Common myeloid progenitor, CD34-positive (primary cell): Measurements from ENCODE around the gene MLX. TPM values are rescaled to one million over a fixed set of nuclear protein-coding genes. Genes with fewer than 3 reads are reported as not detected.

Experiments
- CTCF ChIA-PET: fragments of 350-600 bp; sonication (Branson Sonifier 250); formaldehyde crosslinking; loops from one replicate; lab custom pipeline; 2021; ENCODE audit warnings: antibody characterized with exemption; lab: Charles Lee
- POLR2A ChIA-PET: fragments of 350-600 bp; sonication (Branson Sonifier 250); formaldehyde crosslinking; loops from one replicate; lab custom pipeline; 2021; ENCODE audit warnings: antibody characterized with exemption; lab: Charles Lee
- DNase-seq, 3 donors: peaks; one replicate each; pipeline versions ENCODE4 v3.0.0 to v3.0.0-alpha.2; 2013
- H3K27ac ChIP-seq, 2 experiments: 1 replicate in 1 of 2; 2 replicates in 1 of 2; pipeline ENCODE4 v1.7.0; 2013; ENCODE audit warnings: inconsistent platforms in 2 of 2, low read length in 2 of 2, mild to moderate bottlenecking in 2 of 2, low read depth in 1 of 2, moderate library complexity in 1 of 2; ENCODE audit not compliant: severe bottlenecking in 2 of 2, insufficient read depth in 1 of 2, poor library complexity in 1 of 2
- H3K27me3 ChIP-seq, 5 experiments: replicated peaks in 2 of 5; 1 replicate in 3 of 5; 2 replicates in 2 of 5; pipeline versions ENCODE4 v1.6.1 to v1.7.0; 2013; ENCODE audit warnings: low read length in 4 of 5, mild to moderate bottlenecking in 2 of 5, moderate library complexity in 2 of 5, inconsistent platforms in 1 of 5; ENCODE audit not compliant: insufficient read depth in 5 of 5, control insufficient read depth in 4 of 5
- H3K36me3 ChIP-seq, 4 experiments: 1 replicate in 2 of 4; 2 replicates in 2 of 4; pipeline versions ENCODE4 v1.6.1 to v1.7.0; 2013; ENCODE audit warnings: low read length in 3 of 4, control low read depth in 1 of 4, mild to moderate bottlenecking in 1 of 4; ENCODE audit not compliant: control insufficient read depth in 4 of 4, insufficient read depth in 4 of 4
- H3K4me1 ChIP-seq, 4 experiments: 1 replicate in 3 of 4; 2 replicates in 1 of 4; pipeline versions ENCODE4 v1.6.1 to v1.7.1; 2013; ENCODE audit warnings: low read length in 3 of 4, mild to moderate bottlenecking in 3 of 4, control low read depth in 1 of 4, inconsistent platforms in 1 of 4, moderate library complexity in 1 of 4; ENCODE audit not compliant: control insufficient read depth in 4 of 4, insufficient read depth in 4 of 4; ENCODE audit errors: control extremely low read depth in 1 of 4
- H3K4me3 ChIP-seq, 7 experiments: 1 replicate in 4 of 7; 2 replicates in 3 of 7; pipeline versions ENCODE4 v1.5.1 to v1.7.0; 2013; ENCODE audit warnings: mild to moderate bottlenecking in 7 of 7, low read length in 6 of 7, moderate library complexity in 6 of 7, inconsistent platforms in 2 of 7, low read depth in 2 of 7, control low read depth in 1 of 7; ENCODE audit not compliant: insufficient read depth in 4 of 7, control insufficient read depth in 1 of 7; ENCODE audit errors: extremely low read depth in 1 of 7
- H3K9me3 ChIP-seq, 5 experiments: 1 replicate in 4 of 5; 2 replicates in 1 of 5; pipeline versions ENCODE4 v1.6.1 to v1.7.1; 2013; ENCODE audit warnings: low read length in 4 of 5, mild to moderate bottlenecking in 2 of 5, inconsistent platforms in 1 of 5, low read depth in 1 of 5, moderate library complexity in 1 of 5; ENCODE audit not compliant: control insufficient read depth in 4 of 5, insufficient read depth in 2 of 5; ENCODE audit errors: control extremely low read depth in 1 of 5
- WGBS: methylation state at CpG from one replicate; pipeline ENCODE4 v1.1.5; 2013; ENCODE audit not compliant: insufficient coverage; 5-methylcytosine and 5-hydroxymethylcytosine counted together
- polyA plus RNA-seq: library from polyadenylated mRNA; unstranded; fragments of 120-200 nt; gene quantifications from one replicate; pipeline ENCODE4 v1.2.1, GENCODE V29; 2013

Gene MLX, protein sequence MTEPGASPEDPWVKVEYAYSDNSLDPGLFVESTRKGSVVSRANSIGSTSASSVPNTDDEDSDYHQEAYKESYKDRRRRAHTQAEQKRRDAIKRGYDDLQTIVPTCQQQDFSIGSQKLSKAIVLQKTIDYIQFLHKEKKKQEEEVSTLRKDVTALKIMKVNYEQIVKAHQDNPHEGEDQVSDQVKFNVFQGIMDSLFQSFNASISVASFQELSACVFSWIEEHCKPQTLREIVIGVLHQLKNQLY
- polyA plus RNA-seq: 32.1 TPM

DNA sequence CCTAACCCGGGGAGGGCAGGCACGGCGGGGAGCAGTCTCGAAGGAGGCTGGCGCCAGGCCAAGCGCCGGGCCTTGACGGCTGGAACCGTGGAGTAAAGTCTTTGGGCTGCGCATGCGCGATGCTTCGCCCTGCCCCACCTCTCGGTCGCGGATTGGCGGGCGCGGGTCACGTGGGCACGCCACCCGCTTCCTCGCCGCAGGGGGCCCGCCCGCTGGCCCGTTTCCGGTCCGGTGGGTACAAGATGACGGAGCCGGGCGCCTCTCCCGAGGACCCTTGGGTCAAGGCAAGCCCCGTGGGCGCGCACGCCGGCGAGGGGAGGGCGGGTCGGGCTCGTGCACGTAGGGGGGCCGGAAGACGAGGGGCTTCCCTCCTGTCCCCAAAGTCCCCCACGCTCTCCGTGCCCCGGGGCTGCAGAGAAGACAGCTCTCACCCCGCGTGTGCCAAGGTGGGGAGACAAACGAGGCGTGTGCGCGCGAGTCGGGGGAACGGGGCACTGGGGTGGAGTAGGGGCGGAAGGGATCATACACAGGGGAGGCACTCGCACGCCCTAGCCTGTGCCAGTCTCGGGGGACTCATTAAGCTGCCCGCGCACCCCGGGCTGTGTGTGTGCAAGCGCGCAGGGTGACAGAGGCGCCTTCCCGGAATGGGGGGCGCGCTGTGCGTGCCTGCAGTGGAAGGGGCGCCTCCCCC lies at the start of gene MLX:
MLX (plus strand) TSS at position 218 of the 691 bp plus-strand sequence; CDS start at position 243, 25 bp downstream.
- CTCF ChIA-PET: interaction anchor here (1.3 to 2.7 kb wide), 4 partner anchors 11 to 111 kb away, joined by 3 to 11 read pairs (median 4); partner anchors contain the start of gene PSMC3IP
- H3K4me1 ChIP-seq: peaks cover 4 to 49% (median 40%) of the 10 kb centered on the region in 4 experiments
- H3K9me3 ChIP-seq: no peaks in the 10 kb centered on the region
- under 1% methylated on average over 62 of the region's 72 CpGs for WGBS
- peak; percentile 89 to 92 (median 91) for DNase-seq
- H3K27me3 ChIP-seq: no peaks in the 10 kb centered on the region
- H3K4me3 ChIP-seq: peak within 1 kb of the TSS; percentile 73 to 91 (median 79)
- H3K27ac ChIP-seq: peak within 1 kb of the TSS; percentile 72 to 84
- peaks cover 18 to 65% (median 43%) of the 10 kb centered on the region in 4 experiments for H3K36me3 ChIP-seq
- POLR2A ChIA-PET: interaction anchor here (1.0 to 1.7 kb wide), 4 partner anchors 9 to 12 kb away, joined by 3 to 6 read pairs (median 4); partner anchors contain the start of gene PSMC3IP

DNA sequence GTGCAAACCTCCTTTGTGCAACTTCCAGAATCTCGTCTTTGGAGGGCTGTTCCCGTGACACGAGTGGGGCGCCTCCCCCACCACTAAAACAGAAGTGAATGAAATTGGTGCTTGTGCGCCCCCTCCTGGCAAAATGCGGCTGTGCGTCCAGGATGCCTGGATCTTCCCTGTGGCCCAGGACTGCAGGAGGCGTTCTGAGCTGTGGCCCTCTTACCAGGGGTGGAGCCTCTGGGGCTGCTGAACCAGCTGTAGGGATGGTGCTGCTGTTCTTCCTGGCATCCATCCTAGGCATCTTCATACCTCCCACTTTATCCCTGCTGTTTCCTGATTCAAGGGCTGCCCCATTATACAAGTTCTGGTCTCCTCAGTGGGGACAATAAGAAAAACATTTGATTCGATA lies 49.4 kb upstream of the MLX start:
- peak overlapping the region in 1 of 7 experiments; percentile 25 for H3K4me3 ChIP-seq
- peak; percentile 79 to 84 (median 79) for DNase-seq
- peak overlapping the region; percentile 16 to 71 for H3K27ac ChIP-seq
- H3K36me3 ChIP-seq: peaks cover 0 to 30% (median 20%) of the 10 kb centered on the region in 4 experiments
- CTCF ChIA-PET: interaction anchor here (0.6 to 5.8 kb wide), 18 partner anchors 10 to 207 kb away, joined by 3 to 47 read pairs (median 6); partner anchors contain the start of gene CAVIN1
- H3K9me3 ChIP-seq: no peaks in the 10 kb centered on the region
- peaks cover 26 to 69% (median 62%) of the 10 kb centered on the region in 4 experiments for H3K4me1 ChIP-seq
- POLR2A ChIA-PET: interaction anchor here (1.4 to 1.8 kb wide), 2 partner anchors 196 to 205 kb away, joined by 3 to 7 read pairs; no protein-coding TSS in a partner anchor
- no peaks in the 10 kb centered on the region for H3K27me3 ChIP-seq
- 1% methylated on average over 7 of the region's 9 CpGs for WGBS

DNA sequence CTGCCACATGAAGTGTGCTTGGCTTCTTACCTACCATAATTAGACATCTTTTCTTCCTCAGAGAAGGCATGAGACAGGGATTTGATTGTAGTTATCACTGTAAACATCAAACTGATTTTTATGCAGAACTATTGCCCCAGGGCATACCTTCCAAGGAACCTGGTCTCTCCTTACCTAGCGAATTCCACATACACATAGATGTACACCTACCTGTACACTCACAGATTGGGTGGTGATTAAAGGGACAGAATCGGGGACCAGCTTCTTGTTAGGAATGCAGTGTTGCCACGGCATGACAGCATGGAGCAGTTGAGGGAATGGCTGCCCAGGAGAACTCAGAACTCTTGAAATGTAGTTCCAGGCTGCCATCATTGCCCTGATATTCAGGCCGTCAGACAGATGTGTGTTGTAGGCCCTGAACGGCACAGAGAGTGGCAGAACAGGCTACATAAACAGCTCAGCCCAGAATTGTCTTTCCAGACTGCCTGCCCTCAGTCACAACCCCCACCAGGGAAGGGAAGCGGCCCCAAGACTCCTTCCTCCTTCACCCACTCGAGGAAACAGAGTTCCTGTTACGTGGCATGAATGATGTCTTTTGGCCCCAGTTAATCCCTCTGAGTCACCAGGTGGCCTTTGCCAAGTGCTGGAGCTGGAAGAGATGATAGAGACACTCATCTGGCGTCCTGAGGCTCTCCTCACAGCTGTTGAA lies 48.7 kb upstream of the MLX start:
- peak; percentile 86 to 91 (median 90) for DNase-seq
- CTCF ChIA-PET: interaction anchor here (0.6 to 5.8 kb wide), 26 partner anchors 10 to 207 kb away, joined by 3 to 47 read pairs (median 6); partner anchors contain the start of gene CAVIN1
- 17% methylated on average over 8 of the region's 9 CpGs for WGBS
- H3K27ac ChIP-seq: peak overlapping the region; percentile 16 to 78
- H3K27me3 ChIP-seq: no peaks in the 10 kb centered on the region
- H3K36me3 ChIP-seq: peaks cover 0 to 37% (median 20%) of the 10 kb centered on the region in 4 experiments
- POLR2A ChIA-PET: interaction anchor here (0.5 to 1.9 kb wide), 9 partner anchors 9 to 228 kb away, joined by 3 to 9 read pairs (median 3); partner anchors contain the start of genes NAGLU and STAT3
- H3K4me3 ChIP-seq: peak overlapping the region in 5 of 7 experiments; percentile 4 to 56 (median 44)
- peaks cover 26 to 70% (median 62%) of the 10 kb centered on the region in 4 experiments for H3K4me1 ChIP-seq
- no peaks in the 10 kb centered on the region for H3K9me3 ChIP-seq

DNA sequence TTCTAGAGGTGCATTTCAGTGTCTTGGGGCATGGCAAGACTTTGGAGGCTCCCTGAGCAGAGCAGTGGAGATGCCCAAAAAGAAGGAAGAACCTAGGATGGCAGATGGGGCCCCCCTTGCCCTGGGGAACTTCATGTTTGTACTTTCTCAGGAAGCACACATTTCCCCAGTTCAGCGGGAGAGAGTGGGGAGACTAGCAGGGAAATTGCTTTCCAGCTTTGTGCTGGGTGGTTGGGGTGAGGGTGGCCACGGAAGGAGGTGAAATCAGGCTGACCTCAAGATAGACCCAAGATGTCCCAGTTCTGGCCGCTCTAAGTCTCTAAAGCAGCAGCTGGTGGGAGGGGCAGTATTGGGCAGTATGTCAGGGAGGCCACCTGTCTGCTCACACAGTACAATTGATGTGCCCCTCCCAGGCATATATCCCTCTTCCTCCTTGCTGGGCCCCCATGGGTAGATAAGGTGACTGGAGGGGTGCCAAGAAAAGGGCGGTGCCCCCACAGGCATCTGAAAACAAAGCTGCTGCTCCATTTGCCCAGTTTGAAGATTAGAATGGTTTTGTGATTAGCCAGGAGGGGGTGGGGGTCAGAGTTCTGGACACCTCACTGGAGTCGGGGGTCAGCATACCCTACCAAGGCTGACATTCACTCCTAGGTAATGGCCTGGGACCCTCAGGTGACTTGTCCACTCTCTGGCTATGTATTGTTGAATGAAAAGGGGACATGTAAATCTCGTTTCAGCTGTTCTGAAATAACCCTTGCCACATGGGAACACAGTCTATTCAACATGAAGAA lies 48.0 kb upstream of the MLX start:
- ChIA-PET CTCF (interaction anchor here (0.6 to 5.8 kb wide), 26 partner anchors 10 to 245 kb away, joined by 3 to 47 read pairs (median 6); partner anchors contain the start of gene CAVIN1), POLR2A (interaction anchor here (0.5 to 1.9 kb wide), 12 partner anchors 8 to 229 kb away, joined by 3 to 9 read pairs (median 3); partner anchors contain the start of genes CAVIN1, NAGLU and STAT3)
- DNase-seq: peak; percentile 59 to 80 (median 72)

DNA sequence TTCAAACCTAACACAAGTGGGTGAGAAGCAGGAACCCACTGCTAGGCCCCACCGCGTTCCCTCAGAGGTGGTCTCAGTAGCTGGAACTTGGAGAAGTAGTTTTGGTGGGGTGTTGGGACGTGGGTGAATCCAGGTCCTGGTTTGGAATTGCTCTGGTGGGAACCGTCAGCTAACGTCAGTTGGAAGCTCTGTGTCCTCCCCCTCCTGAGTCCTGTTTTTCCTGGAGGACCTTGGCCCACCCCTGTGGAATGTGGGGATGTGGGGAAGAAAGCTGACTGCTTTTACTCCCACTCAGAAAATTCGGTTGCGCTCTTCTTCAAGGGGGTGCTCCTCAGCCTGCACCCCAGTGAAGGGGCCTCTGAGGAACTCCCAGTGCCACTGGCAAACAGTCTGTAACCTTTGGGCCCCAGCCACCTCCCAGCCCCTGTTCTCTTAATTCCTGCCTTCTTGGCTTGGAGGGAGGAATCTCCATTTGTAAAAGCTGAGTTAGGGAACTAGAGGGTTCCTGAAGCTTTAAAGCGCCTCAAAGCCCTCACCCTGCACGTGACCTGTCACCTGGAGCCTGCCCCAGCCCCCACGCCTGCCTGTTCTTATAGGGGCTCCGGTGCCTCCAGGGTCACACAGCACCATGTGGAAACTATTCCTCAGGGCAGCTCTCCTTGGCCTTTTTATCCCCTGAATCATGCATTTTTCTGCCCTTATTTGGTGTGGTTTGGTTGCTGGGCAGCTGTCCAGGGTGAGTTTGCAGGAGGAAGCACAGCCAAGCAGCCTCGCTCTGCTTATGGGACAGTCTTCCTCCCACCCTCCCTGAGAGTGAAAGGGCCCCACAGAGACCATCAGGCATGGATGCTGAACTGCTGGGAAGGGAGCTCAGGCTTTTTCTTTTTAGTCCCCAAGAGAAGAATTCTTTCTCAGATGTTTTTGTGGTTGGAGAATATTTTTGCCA lies 47.1 kb upstream of the MLX start:
- H3K4me1 ChIP-seq: peaks cover 26 to 70% (median 62%) of the 10 kb centered on the region in 4 experiments
- no peak for DNase-seq

More for the DNA sequence above, 48.0 kb upstream of the MLX start:
- Histone ChIP-seq H3K36me3 (peaks cover 0 to 30% (median 18%) of the 10 kb centered on the region in 4 experiments), H3K9me3 (no peaks in the 10 kb centered on the region), H3K27me3 (no peaks in the 10 kb centered on the region), H3K4me1 (peaks cover 26 to 70% (median 62%) of the 10 kb centered on the region in 4 experiments), H3K4me3 (peak overlapping the region in 4 of 7 experiments; percentile 40 to 56 (median 45)), H3K27ac (peak overlapping the region; percentile 59 to 78)
- 0% methylated on average over 1 of the region's 6 CpGs for WGBS

More for the DNA sequence above, 47.1 kb upstream of the MLX start:
- Histone ChIP-seq H3K4me3 (peak overlapping the region in 2 of 7 experiments; percentile 21 to 56), H3K27ac (peak overlapping the region; percentile 28 to 78), H3K27me3 (no peaks in the 10 kb centered on the region), H3K9me3 (no peaks in the 10 kb centered on the region), H3K36me3 (peaks cover 0 to 22% (median 9%) of the 10 kb centered on the region in 4 experiments)
- WGBS: 24% methylated on average over 8 of the region's 12 CpGs
- ChIA-PET CTCF (interaction anchor here (0.6 to 5.8 kb wide), 24 partner anchors 9 to 244 kb away, joined by 3 to 47 read pairs (median 8); partner anchors contain the start of gene CAVIN1), POLR2A (interaction anchor here (0.6 to 1.9 kb wide), 11 partner anchors 8 to 213 kb away, joined by 3 to 9 read pairs (median 4); partner anchors contain the start of genes CAVIN1, NAGLU and STAT3)
